CD4-positive, alpha-beta memory T cell (primary cell): ENCODE measurements around the gene ABCC3. TPM values are rescaled to one million over a fixed set of nuclear protein-coding genes. Genes with fewer than 3 reads are reported as not detected.

Experiments used
- CTCF ChIA-PET: fragments of 350-600 bp; sonication (Branson Sonifier 250); formaldehyde crosslinking; loops from one replicate; lab custom pipeline; 2021; ENCODE audit warnings: inconsistent platforms; ENCODE audit not compliant: partially characterized antibody; lab: Charles Lee
- POLR2A ChIA-PET: fragments of 350-600 bp; sonication (Branson Sonifier 250); formaldehyde crosslinking; loops from one replicate; lab custom pipeline; 2021; ENCODE audit not compliant: partially characterized antibody; lab: Charles Lee
- DNase-seq, 5 donors: peaks; one replicate each; pipeline versions ENCODE4 v3.0.0 to v3.0.0-alpha.2; 2020 to 2022; ENCODE audit warnings: mixed read lengths in 1 of 5
- H3K27ac ChIP-seq: one replicate; pipeline ENCODE4 v1.7.0; 2013; ENCODE audit warnings: low read depth, low read length
- H3K27me3 ChIP-seq: 2 replicates; pipeline ENCODE4 v1.7.0; 2013; ENCODE audit warnings: mild to moderate bottlenecking, low read length, moderate library complexity; ENCODE audit not compliant: insufficient read depth
- H3K36me3 ChIP-seq: 2 replicates; pipeline ENCODE4 v1.7.0; 2013; ENCODE audit warnings: mild to moderate bottlenecking, low read length, moderate library complexity; ENCODE audit not compliant: insufficient read depth
- H3K4me1 ChIP-seq: 2 replicates; pipeline ENCODE4 v1.7.0; 2013; ENCODE audit warnings: mild to moderate bottlenecking, low read length, moderate library complexity; ENCODE audit not compliant: insufficient read depth
- H3K4me3 ChIP-seq, 2 donors: one replicate each; pipeline ENCODE4 v1.7.0; 2013; ENCODE audit warnings: low read length in 2 of 2, mild to moderate bottlenecking in 1 of 2
- H3K9me3 ChIP-seq, 2 donors: one replicate each; pipeline ENCODE4 v1.7.0; 2013; ENCODE audit warnings: low read length in 2 of 2, control low read depth in 1 of 2; ENCODE audit not compliant: control insufficient read depth in 1 of 2
- H3K27ac Mint-ChIP-seq, 7 donors: one replicate each; pipeline ENCODE4 v1.8.0; 2020 to 2021; ENCODE audit warnings: mixed read lengths in 7 of 7, mild to moderate bottlenecking in 6 of 7, inconsistent platforms in 3 of 7, moderate library complexity in 3 of 7
- H3K27me3 Mint-ChIP-seq, 2 donors: one replicate each; pipeline ENCODE4 v1.8.0; 2020 to 2021; ENCODE audit warnings: mixed read lengths in 2 of 2
- H3K36me3 Mint-ChIP-seq, 2 donors: one replicate each; pipeline ENCODE4 v1.8.0; 2020 to 2021; ENCODE audit warnings: mixed read lengths in 2 of 2, inconsistent platforms in 1 of 2, mild to moderate bottlenecking in 1 of 2
- H3K4me1 Mint-ChIP-seq, 4 donors: one replicate each; pipeline ENCODE4 v1.8.0; 2020 to 2021; ENCODE audit warnings: mixed read lengths in 4 of 4, mild to moderate bottlenecking in 1 of 4
- H3K4me3 Mint-ChIP-seq, 8 donors: one replicate each; pipeline ENCODE4 v1.8.0; 2020 to 2021; ENCODE audit warnings: mixed read lengths in 8 of 8, mild to moderate bottlenecking in 7 of 8, moderate library complexity in 6 of 8, inconsistent platforms in 3 of 8
- H3K9me3 Mint-ChIP-seq, 8 donors: one replicate each; pipeline ENCODE4 v1.8.0; 2020 to 2021; ENCODE audit warnings: mixed read lengths in 8 of 8, mild to moderate bottlenecking in 5 of 8, inconsistent platforms in 3 of 8, moderate library complexity in 1 of 8
- intact Hi-C: fragments of 100-400 bp; cut with micrococcal nuclease; formaldehyde crosslinking; loops from one replicate; pipeline ENCODE4 v1.15.1; 2023
- polyA plus RNA-seq, 2 donors: library from polyadenylated mRNA; unstranded; fragments of 300-500 nt; fragmentation: Illumina TruSeq; gene quantifications; one replicate each; pipeline ENCODE4 v1.2.3, GENCODE V29; 2021
- total RNA-seq, 2 experiments: library from RNA; stranded (reverse); gene quantifications; one replicate each; pipeline ENCODE4 v1.2.3, GENCODE V29; 2021

ABCC3 gene
- total and polyA plus RNA-seq, 4 experiments from 2014 or later = 0.86 to 1.6 TPM; not detected in 2

- peaks cover 7 to 13% of the 10 kb centered on the region in 2 donors for H3K27me3 Mint-ChIP-seq
- ChIA-PET POLR2A (no interaction called here), CTCF (interaction anchor here (2.5 kb wide), 1 partner anchor 10 kb away, joined by 7 read pairs; no protein-coding TSS in a partner anchor)
- no peak overlapping the region for H3K27ac ChIP-seq
- peaks cover 0 to 2% (median 0%) of the 10 kb centered on the region in 8 donors for H3K9me3 Mint-ChIP-seq
- no peak for DNase-seq
- no peaks in the 10 kb centered on the region for H3K4me1 ChIP-seq
- peaks cover 0 to 11% (median 6%) of the 10 kb centered on the region in 4 donors for H3K4me1 Mint-ChIP-seq
- H3K36me3 Mint-ChIP-seq = no peaks in the 10 kb centered on the region
- H3K27me3 ChIP-seq = no peaks in the 10 kb centered on the region
- H3K4me3 Mint-ChIP-seq = no peak overlapping the region
- no peak overlapping the region for H3K4me3 ChIP-seq
- H3K36me3 ChIP-seq = no peaks in the 10 kb centered on the region
- intact Hi-C loops = no loop called here
- no peaks in the 10 kb centered on the region for H3K9me3 ChIP-seq
- H3K27ac Mint-ChIP-seq = no peak overlapping the region
Measured at GRCh38 chr17:50684288-50684611, 49.6 kb downstream of the ABCC3 start.

- no peaks in the 10 kb centered on the region for H3K27me3 ChIP-seq
- no peaks in the 10 kb centered on the region for H3K9me3 ChIP-seq
- H3K27ac ChIP-seq = no peak overlapping the region
- H3K4me3 ChIP-seq = no peak overlapping the region
- H3K4me1 ChIP-seq = no peaks in the 10 kb centered on the region
- intact Hi-C loops = no loop called here
- peaks cover 0 to 12% (median 7%) of the 10 kb centered on the region in 4 donors for H3K4me1 Mint-ChIP-seq
- POLR2A ChIA-PET = interaction anchor here (0.5 kb wide), 1 partner anchor 15 kb away, joined by 3 read pairs; no protein-coding TSS in a partner anchor
- H3K36me3 ChIP-seq = no peaks in the 10 kb centered on the region
- DNase-seq = no peak
- H3K4me3 Mint-ChIP-seq = no peak overlapping the region
- no peaks in the 10 kb centered on the region for H3K36me3 Mint-ChIP-seq
- CTCF ChIA-PET = interaction anchor here (2.5 kb wide), 1 partner anchor 10 kb away, joined by 7 read pairs; no protein-coding TSS in a partner anchor
- no peak overlapping the region for H3K27ac Mint-ChIP-seq
- peaks cover 7 to 12% of the 10 kb centered on the region in 2 donors for H3K27me3 Mint-ChIP-seq
- peaks cover 0 to 2% (median 0%) of the 10 kb centered on the region in 8 donors for H3K9me3 Mint-ChIP-seq
Measured at GRCh38 chr17:50684612-50685333, 50.1 kb downstream of the ABCC3 start.

GRCh38 chr17:50685334-50685665 is 50.6 kb downstream of the ABCC3 start:
- Histone ChIP-seq H3K36me3 (no peaks in the 10 kb centered on the region), H3K27ac (no peak overlapping the region), H3K27me3 (no peaks in the 10 kb centered on the region), H3K9me3 (no peaks in the 10 kb centered on the region), H3K4me3 (no peak overlapping the region), H3K4me1 (no peaks in the 10 kb centered on the region)
- DNase-seq = no peak
- ChIA-PET CTCF (interaction anchor here (2.5 kb wide), 1 partner anchor 9 kb away, joined by 7 read pairs; no protein-coding TSS in a partner anchor), POLR2A (interaction anchor here (0.5 kb wide), 1 partner anchor 16 kb away, joined by 3 read pairs; no protein-coding TSS in a partner anchor)
- Mint-ChIP-seq H3K27ac (no peak overlapping the region), H3K27me3 (peaks cover 7% of the 10 kb centered on the region in 2 donors), H3K36me3 (no peaks in the 10 kb centered on the region), H3K9me3 (peaks cover 0 to 2% (median 0%) of the 10 kb centered on the region in 8 donors), H3K4me1 (peaks cover 0 to 12% (median 7%) of the 10 kb centered on the region in 4 donors), H3K4me3 (peak overlapping the region in 1 of 8 donors; percentile 11)
- intact Hi-C loops = no loop called here

- no peak for DNase-seq
- Mint-ChIP-seq H3K4me3 (peak overlapping the region in 1 of 8 donors; percentile 11), H3K4me1 (peaks cover 0 to 12% (median 7%) of the 10 kb centered on the region in 4 donors), H3K27ac (no peak overlapping the region), H3K27me3 (peaks cover 4 to 5% of the 10 kb centered on the region in 2 donors), H3K36me3 (no peaks in the 10 kb centered on the region), H3K9me3 (peaks cover 0 to 2% (median 0%) of the 10 kb centered on the region in 8 donors)
- intact Hi-C loops = no loop called here
- no peak overlapping the region for H3K4me3 ChIP-seq
- no peaks in the 10 kb centered on the region for H3K9me3 ChIP-seq
- no peaks in the 10 kb centered on the region for H3K27me3 ChIP-seq
- no peaks in the 10 kb centered on the region for H3K4me1 ChIP-seq
- CTCF ChIA-PET = interaction anchor here (2.5 kb wide), 1 partner anchor 8 kb away, joined by 7 read pairs; no protein-coding TSS in a partner anchor
- H3K27ac ChIP-seq = no peak overlapping the region
- POLR2A ChIA-PET = interaction anchor here (0.5 kb wide), 1 partner anchor 16 kb away, joined by 3 read pairs; no protein-coding TSS in a partner anchor
- H3K36me3 ChIP-seq = no peaks in the 10 kb centered on the region
Measured at GRCh38 chr17:50685691-50686493, 51.2 kb downstream of the ABCC3 start.

- POLR2A ChIA-PET = no interaction called here
- Mint-ChIP-seq H3K4me1 (peaks cover 0 to 5% (median 2%) of the 10 kb centered on the region in 4 donors), H3K4me3 (no peak overlapping the region), H3K27me3 (no peaks in the 10 kb centered on the region), H3K9me3 (peaks cover 0 to 2% (median 0%) of the 10 kb centered on the region in 8 donors), H3K27ac (peak overlapping the region in 1 of 7 donors; percentile 68), H3K36me3 (no peaks in the 10 kb centered on the region)
- Histone ChIP-seq H3K27ac (no peak overlapping the region), H3K4me3 (no peak overlapping the region), H3K4me1 (no peaks in the 10 kb centered on the region), H3K36me3 (no peaks in the 10 kb centered on the region), H3K27me3 (no peaks in the 10 kb centered on the region), H3K9me3 (no peaks in the 10 kb centered on the region)
- no peak for DNase-seq
- intact Hi-C loops = no loop called here
- CTCF ChIA-PET = no interaction called here
Measured at GRCh38 chr17:50686494-50687199, 52.0 kb downstream of the ABCC3 start.

- intact Hi-C loops = no loop called here
- CTCF ChIA-PET = no interaction called here
Measured at GRCh38 chr17:50687200-50688066, 52.8 kb downstream of the ABCC3 start.

More at GRCh38 chr17:50687200-50688066, 52.8 kb downstream of the ABCC3 start:
- H3K4me3 Mint-ChIP-seq = no peak overlapping the region
- no peak overlapping the region for H3K27ac Mint-ChIP-seq
- peaks cover 0 to 4% (median 2%) of the 10 kb centered on the region in 4 donors for H3K4me1 Mint-ChIP-seq
- H3K27ac ChIP-seq = no peak overlapping the region
- H3K36me3 ChIP-seq = peaks cover under 1% of the 10 kb centered on the region
- peaks cover 2 to 3% of the 10 kb centered on the region in 2 donors for H3K36me3 Mint-ChIP-seq
- H3K9me3 Mint-ChIP-seq = peaks cover 0 to 2% (median 0%) of the 10 kb centered on the region in 8 donors
- POLR2A ChIA-PET = no interaction called here
- DNase-seq = no peak
- H3K4me3 ChIP-seq = no peak overlapping the region
- no peaks in the 10 kb centered on the region for H3K27me3 ChIP-seq
- no peaks in the 10 kb centered on the region for H3K9me3 ChIP-seq
- no peaks in the 10 kb centered on the region for H3K27me3 Mint-ChIP-seq
- H3K4me1 ChIP-seq = no peaks in the 10 kb centered on the region
